Upper lobe of right lung (tissue), 1 donor: Measurements from ENCODE around the gene EFHD1. TPM values are rescaled to one million over a fixed set of nuclear protein-coding genes. Genes with fewer than 3 reads are reported as not detected.
A peak's percentile ranks its signal among the peaks of the same experiment; 100 is the strongest.

ENCODE experiments used
- ATAC-seq: fragments of 200-7000 bp; cut with Tn5 transposase; one replicate; pipeline ENCODE4 v1.9.1; 2020; ENCODE audit warnings: mild to moderate bottlenecking, moderate library complexity
- DNase-seq: peaks from one replicate; pipeline ENCODE4 v3.0.0-alpha.2; 2020
- H3K27ac ChIP-seq: fragments of 200-600 bp; one replicate; pipeline ENCODE4 v1.8.0; 2022
- H3K27me3 ChIP-seq: fragments of 200-600 bp; one replicate; pipeline ENCODE4 v1.8.0; 2022; ENCODE audit warnings: mild to moderate bottlenecking
- H3K36me3 ChIP-seq: fragments of 200-600 bp; one replicate; pipeline ENCODE4 v1.8.0; 2022
- H3K4me1 ChIP-seq: fragments of 200-600 bp; one replicate; pipeline ENCODE4 v1.8.0; 2022
- H3K4me3 ChIP-seq: fragments of 200-600 bp; one replicate; pipeline ENCODE4 v1.8.0; 2022; ENCODE audit warnings: mild to moderate bottlenecking
- H3K9me3 ChIP-seq: fragments of 200-600 bp; one replicate; pipeline ENCODE4 v1.8.0; 2022
- CTCF ChIP-seq: fragments of 200-600 bp; IDR thresholded peaks from one replicate; pipeline ENCODE4 v1.8.0; 2022; ENCODE audit warnings: antibody characterized with exemption
- intact Hi-C: fragments of 100-400 bp; cut with DNase I; formaldehyde crosslinking; loops from one replicate; pipeline ENCODE4 v1.11.0; 2022
- total RNA-seq: library from RNA; stranded (reverse); fragmentation: NEBNext Ultra II Directional; extraction: Animal tissue kit (Norgen Biotek cat#: 25700); gene quantifications from one replicate; pipeline ENCODE4 v1.2.1, GENCODE V29; 2021
- donor health status: DM: no; HTN: yes; CAD: no; lungs with severe emphysema.

Gene EFHD1
- total RNA-seq, 1 donor from 2014 or later, result 10.7 TPM

- H3K4me1 ChIP-seq, result peaks cover 31% of the 10 kb centered on the region
- H3K9me3 ChIP-seq, result no peaks in the 10 kb centered on the region
- TF ChIP-seq CTCF, result no peak
- peak overlapping the region; percentile 99 for H3K4me3 ChIP-seq
- H3K36me3 ChIP-seq, result peaks cover 3% of the 10 kb centered on the region
- no peak for DNase-seq
- intact Hi-C loops, result no loop called here
- ATAC-seq, result no peak
- H3K27ac ChIP-seq, result no peak overlapping the region
- H3K27me3 ChIP-seq, result no peaks in the 10 kb centered on the region
These were observed 65.2 kb downstream of the EFHD1 start for GRCh38 chr2:232698556-232699091.

GRCh38 chr2:232699110-232699509, 65.7 kb downstream of the EFHD1 start:
- ATAC-seq (no peak), DNase-seq (no peak)
- Histone ChIP-seq H3K4me3 (peak overlapping the region; percentile 99), H3K4me1 (peaks cover 31% of the 10 kb centered on the region), H3K27ac (no peak overlapping the region), H3K36me3 (peaks cover 8% of the 10 kb centered on the region), H3K27me3 (no peaks in the 10 kb centered on the region), H3K9me3 (no peaks in the 10 kb centered on the region)
- intact Hi-C loops, result no loop called here
- TF ChIP-seq CTCF, result no peak

GRCh38 chr2:232700154-232700553, 66.8 kb downstream of the EFHD1 start:
- Histone ChIP-seq H3K36me3 (peaks cover 17% of the 10 kb centered on the region), H3K27ac (no peak overlapping the region), H3K4me3 (no peak overlapping the region), H3K27me3 (no peaks in the 10 kb centered on the region), H3K9me3 (no peaks in the 10 kb centered on the region), H3K4me1 (peaks cover 31% of the 10 kb centered on the region)
- DNase-seq (no peak), ATAC-seq (no peak)
- TF ChIP-seq CTCF, result no peak
- intact Hi-C loops, result no loop called here

GRCh38 chr2:232707076-232707475, 73.7 kb downstream of the EFHD1 start:
- H3K9me3 ChIP-seq, result no peaks in the 10 kb centered on the region
- no peak for TF ChIP-seq CTCF
- no peaks in the 10 kb centered on the region for H3K27me3 ChIP-seq
- H3K36me3 ChIP-seq, result peaks cover 67% of the 10 kb centered on the region
- ATAC-seq (no peak), DNase-seq (no peak)
- intact Hi-C loops, result no loop called here
- H3K27ac ChIP-seq, result no peak overlapping the region
- no peak overlapping the region for H3K4me3 ChIP-seq
- H3K4me1 ChIP-seq, result no peaks in the 10 kb centered on the region

- H3K4me3 ChIP-seq, result no peak overlapping the region
- intact Hi-C loops, result no loop called here
- H3K36me3 ChIP-seq, result peaks cover 33% of the 10 kb centered on the region
These were observed 80.1 kb downstream of the EFHD1 start for GRCh38 chr2:232713505-232713904.

More at GRCh38 chr2:232713505-232713904, 80.1 kb downstream of the EFHD1 start:
- Histone ChIP-seq H3K27me3 (no peaks in the 10 kb centered on the region), H3K4me1 (no peaks in the 10 kb centered on the region), H3K27ac (no peak overlapping the region), H3K9me3 (no peaks in the 10 kb centered on the region)
- ATAC-seq (no peak), DNase-seq (no peak)
- no peak for TF ChIP-seq CTCF
